ENCODE results near the gene CALU.

CALU gene

DNA sequence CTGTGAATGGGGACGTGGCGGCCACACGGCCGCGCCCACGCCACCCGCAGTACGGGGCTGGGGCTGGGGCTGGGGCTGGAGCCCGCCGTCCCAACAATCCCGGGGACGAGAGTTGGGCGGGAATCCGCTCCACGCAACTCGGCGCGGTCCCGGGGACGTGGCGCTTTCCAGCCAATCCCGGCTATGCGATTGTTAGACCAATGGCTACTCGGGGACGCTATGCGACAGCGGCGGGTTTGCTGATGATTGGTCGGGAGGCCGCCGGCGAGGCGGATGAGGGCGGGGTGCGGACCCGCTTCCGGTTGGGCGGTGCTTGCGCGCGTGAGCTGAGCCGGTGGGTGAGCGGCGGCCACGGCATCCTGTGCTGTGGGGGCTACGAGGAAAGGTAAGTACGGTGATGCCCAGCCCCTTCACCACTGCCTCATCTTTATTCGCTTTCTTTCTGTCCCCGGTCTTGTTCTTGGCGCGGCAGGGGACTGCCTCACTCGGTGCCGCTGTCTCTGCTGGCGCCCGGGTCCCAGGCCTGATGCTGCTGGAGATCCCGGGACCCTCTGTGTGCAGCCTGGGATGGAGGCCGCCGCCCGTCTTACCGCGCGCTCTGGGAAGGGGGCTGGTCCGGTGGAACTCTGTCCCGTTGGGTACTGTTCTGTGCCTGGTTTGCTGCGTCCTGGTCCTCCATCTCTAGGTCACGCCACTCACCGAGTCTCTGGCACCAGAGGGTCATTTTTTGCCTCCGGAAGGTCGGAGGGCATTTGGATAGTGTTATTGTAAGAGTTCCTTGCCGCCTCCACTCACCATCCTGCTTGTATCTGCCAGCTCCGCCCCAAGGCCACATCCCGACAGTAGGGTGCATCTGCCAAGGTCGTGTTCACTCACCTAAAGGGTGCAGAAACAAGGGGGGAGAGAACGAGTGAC, at the start of gene CALU:
Gene CALU (plus strand): TSS at position 312 of the 915 bp plus-strand sequence. CDS start 9,225 bp downstream, outside the sequence.
- peak; percentile 98 for DNase-seq (ENCODE audit: low read depth)

DNA sequence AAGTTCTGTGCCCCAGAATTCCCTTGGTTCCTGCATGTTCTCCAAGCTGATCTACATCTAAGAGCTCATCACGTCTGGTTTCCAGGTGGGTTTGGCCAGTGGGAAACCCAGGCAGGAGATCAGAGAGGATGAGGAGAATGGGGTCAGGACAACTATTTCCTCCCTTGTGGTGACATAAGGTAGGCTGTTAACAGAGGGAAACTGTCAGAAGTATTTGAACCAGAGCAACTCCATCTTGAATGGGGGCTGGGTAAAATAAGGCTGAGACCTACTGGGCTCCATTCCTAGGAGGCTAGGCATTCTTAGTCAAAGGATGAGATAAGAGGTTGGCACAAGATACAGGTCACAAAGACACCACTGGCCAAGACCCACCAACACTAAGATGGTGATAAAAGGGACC, 47.9 kb upstream of the CALU start:
- DNase-seq (ENCODE audit: low read depth) = no peak

DNA sequence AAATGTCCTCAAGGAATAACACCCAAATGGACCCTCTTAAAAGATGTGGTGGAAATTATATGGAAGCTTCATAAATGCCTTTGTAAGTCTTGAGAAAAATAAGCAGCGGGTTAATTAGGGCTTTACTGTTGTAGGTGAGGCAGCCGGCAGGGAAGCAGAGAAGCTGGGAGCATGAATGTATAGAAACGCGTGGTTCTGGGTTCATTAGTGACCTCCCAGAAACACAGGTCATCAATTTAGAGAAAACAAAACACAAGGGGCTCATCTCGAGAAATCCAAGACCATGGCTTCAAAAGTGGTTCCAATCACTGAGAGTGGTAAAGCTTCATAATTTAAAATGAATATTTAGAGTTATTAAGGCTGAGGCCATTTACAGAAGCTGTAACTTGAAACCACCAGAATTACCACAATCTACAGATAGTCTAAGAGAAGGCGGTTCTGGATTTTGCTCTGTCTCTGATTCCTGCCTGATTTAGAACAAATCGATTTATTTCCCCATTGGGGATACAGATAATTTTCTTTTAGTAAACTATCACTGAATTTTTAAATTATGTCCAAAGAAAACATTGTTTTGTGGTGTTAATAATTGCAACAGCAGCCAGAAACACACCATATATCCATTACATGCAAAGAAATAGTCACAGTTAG, 46.4 kb upstream of the CALU start:
- no peak for DNase-seq (ENCODE audit: low read depth)

DNA sequence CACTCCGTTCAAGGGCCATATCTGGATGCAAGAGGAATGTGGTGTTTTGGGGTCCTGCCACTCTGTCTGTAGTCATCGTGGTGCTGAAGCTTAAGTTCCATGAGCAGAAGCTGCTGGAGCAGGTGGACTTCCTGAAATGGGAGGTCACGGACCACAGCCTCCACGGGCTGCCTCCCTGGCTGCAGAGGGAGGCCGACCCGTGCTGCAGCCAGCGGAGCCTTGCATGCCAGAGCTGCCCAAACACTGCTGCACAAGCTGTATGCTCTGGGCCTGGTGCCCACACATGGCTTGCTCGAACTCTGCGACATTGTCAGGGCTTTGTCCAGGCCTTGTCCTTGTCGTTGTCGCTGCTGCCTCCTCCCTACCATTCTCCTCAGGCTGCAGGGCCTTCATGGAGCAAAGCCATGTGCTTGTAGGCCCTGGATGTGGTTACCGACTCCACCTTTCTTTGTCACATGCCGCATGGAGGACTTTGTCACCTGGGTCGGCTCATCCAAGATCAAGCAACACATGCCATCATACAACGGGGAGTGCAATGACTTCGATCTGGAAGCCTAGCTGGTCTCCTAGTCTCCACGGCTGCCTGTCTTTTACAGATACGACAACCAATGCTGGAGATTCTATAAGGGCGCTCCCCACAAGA, 45.7 kb upstream of the CALU start:
- no peak for DNase-seq (ENCODE audit: low read depth)

DNA sequence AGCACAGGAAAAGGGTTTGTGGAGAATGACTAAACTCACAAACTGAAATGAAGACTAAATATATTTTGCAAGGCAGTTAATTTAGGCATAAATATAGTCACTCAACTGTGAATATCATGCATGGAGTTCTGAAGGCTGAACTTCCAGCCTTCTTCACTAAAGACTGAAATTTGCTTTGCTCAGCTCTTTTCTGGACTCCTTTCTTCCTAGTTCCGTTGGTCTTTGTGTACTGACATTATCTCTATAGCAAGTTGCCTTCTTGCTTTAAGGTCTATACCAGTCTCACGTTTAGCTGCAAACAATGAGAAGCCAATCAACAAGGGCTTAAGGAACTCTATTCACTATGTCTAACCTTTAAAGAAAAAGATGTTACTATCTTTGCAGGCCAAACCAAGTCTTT, 44.4 kb upstream of the CALU start:
- DNase-seq (ENCODE audit: low read depth) = no peak

DNA sequence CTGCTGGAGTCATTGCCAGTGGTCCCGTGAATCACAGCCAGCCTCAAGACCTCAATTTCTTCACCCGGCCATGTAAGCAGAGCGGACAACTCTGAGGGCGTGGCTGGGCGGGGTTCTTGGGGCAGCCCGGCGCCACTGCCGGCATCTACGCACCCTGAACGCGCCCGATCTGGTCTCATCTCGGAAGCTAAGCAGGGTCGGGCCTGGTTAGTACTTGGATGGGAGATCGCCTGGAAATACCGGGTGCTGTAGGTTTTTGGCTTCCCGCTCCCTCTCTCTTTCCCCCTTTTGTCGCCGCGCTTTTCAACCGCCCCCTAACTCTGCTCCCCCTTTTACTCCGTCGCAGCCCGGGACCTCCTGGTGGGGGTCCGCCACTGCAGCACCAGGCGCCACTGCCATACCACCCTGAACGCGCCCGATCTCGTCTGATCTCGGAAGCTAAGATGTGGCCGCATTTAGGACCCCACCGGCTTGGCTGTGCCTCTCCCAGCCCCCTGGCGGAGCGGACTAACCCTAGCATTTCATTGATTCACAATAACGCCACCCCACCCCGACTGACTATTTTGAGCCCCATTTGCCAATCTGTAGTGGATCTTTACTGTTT, 41.8 kb upstream of the CALU start:
- DNase-seq (ENCODE audit: low read depth) = peak; percentile 66

DNA sequence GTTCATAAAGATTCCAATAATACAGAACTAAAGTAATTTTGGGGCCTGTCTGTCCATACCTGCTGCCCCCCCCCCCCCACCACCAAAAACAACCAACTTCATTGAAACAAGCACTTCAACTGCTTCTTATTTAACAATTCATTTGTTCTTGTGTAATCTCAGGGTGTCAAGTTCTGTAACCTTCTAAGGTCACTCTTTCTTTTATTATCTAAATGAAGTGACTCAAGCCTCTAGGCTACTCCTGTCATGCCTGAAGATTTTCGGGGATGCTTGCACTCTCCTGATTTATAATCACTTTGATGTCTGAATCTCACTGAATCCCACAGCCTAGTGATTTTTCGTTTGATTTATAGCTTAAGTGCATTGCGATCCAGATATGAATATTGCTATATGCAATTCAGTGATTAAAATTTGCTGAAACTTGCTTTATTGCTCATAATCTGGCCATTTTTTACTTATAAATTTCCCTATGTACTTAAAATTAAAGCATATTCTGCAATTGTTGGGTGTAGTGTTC, 39.9 kb upstream of the CALU start:
- DNase-seq (ENCODE audit: low read depth) = no peak

DNA sequence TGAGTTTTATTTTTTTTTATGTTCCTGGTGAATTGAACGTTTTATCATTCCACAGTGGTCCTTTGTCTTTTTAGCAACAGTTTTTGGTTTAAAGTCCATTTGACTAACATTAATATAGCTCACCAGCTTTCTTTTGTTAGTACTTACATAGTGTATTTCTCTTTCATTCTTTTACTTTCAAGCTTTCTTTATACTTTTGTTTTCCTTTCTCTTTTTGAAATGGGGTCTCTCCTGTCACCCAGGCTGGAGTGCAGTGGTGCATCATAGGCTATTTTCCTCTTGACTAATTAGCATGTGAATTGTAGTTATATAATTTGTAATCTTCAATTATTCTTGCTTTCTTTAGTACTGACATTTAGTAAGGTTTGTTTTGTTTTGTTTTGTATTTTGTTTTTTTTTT, 39.3 kb upstream of the CALU start:
- DNase-seq (ENCODE audit: low read depth) = no peak

DNA sequence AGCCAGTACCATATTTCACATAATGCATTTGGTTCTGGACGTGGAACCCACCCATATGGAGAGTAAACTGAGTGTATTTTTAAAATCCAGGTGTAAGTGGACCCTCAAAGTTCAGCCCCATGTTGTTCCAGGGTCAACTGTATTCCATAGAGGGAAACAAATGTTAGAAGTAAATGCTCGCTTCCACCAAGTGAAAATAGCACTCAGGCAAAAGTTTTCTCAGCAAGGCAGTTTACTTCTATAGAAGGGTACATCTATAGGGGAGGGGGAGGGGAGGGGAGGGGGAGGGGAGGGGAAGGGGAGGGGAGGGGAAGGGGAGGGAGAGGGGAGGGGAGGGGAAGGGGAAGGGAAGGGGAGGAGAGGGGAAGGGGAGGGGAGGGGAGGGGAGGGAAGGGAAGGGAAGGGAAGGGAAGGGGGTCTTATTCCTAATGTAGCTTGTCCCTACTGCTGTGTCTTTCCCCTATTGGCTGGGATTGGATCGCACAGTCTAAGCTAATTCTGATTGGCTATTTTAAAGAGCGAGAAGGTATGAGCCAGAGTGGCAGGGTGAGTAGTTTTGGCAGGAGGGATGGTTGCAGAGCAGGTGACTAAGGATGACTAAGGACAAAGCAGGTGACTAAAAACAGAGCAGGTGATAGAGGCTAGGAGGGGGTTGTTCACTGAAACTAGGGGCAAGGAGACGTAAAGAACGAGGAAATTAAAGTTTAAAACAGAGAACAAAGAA, 37.9 kb upstream of the CALU start:
- no peak for DNase-seq (ENCODE audit: low read depth)

DNA sequence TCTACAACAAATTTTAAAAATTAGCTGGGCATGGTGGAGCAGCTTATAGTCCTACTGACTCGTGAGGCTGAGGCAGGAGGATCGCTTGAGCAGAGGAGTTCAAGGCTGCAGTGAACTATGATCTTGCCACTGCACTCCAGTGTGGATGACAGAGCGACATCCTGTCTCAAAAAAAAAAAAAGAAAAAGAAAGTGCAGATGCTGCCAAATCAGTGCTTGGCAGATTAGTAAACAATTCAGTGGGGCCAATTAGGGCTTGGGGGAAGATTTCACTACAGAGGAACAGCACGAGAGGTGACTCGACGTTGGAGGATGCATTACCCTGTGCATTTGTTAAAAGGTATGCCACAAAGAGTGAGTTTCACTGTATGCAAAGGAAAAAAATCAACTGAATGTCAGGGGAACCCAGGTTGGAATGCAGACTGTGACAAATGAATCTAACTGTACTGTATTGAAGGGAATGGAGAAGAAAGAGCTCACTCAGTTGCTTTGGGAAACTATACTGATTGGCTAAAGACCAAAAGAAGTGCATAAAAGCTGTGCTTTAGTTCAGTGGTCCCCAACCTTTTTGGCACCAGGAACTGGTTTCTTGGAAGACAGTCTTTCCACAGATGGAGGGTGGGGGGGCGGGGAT, 35.4 kb upstream of the CALU start:
- DNase-seq (ENCODE audit: low read depth) = peak; percentile 62

DNA sequence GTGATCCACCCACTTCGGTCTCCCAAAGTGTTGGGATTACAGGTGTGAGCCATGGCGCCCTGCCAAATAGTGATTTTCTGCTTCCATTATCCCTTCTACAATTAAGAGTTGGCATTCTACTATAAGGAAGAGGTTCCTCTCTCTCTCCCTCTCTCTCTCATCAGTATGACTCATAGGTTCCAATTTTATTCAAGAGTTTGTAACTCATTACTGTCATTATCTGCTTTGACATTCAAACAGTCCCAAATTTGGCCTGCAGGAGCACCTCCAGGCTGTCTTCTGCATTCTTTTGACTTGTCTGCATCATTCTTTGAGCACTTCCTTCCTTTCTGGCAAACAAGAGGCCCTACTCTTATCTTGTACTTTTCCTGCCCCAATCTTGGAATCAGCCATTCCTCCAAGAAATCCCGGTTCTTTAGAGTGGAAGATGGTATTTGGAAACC, 33.2 kb upstream of the CALU start:
- peak; percentile 89 for DNase-seq (ENCODE audit: low read depth)

DNA sequence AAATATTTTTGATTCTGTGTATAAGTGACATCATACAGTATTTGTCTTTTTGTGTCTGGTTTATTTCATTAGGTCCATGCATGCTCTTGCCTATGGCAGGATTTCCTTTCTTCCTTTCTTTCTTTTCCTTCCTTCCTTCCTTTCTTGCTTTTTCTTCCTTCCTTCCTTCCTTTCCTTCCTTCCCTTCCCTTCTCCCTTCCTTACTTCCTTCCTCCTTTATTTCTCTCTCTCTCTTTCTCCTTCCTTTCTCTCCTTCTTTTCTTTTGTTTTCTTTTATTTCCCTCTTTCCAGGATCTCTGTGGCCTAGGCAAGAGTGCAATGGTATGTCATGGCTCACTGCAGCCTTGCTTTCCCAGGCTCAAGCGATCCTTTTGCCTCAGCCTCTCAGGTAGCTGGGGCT, 31.4 kb upstream of the CALU start:
- no peak for DNase-seq (ENCODE audit: low read depth)

DNA sequence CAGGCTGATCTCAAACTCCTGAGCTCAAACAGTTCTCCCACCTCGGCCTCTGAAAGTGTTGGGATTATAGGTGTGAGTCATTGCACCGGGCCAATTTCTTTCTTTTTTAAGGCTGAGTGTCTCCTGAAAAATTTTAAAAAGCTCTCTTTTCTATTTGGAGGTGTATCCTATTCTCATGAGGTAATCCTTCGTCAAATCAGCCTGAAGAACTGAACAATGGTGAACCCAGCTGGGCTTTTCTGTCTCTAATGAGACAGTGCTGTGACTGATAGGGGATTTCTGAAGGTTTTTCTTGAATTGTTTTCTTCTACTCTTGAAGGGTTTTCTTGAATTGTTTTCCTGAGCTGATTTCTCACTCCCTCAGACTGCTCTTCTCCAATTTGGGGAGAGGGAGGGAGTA, 30.9 kb upstream of the CALU start:
- DNase-seq (ENCODE audit: low read depth) = no peak

DNA sequence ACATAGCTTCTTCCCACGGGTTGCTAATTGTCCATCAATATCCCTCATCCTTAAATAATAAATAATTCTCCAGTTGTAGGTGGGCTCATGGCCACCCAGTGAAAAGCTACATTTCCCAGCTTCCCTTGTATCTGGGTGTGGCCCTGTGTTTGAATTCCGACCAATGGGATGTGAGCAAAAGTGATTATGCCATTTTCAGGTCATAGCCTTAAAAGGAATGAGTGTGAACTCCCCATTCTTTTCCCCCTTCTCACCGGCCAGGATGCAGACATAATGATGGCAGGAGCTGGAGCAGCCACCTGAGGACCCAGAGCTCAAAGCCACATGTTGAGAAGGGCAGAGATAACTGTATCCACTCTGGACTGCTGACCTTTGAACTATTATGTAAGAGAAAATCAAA, 30.3 kb upstream of the CALU start:
- no peak for DNase-seq (ENCODE audit: low read depth)

DNA sequence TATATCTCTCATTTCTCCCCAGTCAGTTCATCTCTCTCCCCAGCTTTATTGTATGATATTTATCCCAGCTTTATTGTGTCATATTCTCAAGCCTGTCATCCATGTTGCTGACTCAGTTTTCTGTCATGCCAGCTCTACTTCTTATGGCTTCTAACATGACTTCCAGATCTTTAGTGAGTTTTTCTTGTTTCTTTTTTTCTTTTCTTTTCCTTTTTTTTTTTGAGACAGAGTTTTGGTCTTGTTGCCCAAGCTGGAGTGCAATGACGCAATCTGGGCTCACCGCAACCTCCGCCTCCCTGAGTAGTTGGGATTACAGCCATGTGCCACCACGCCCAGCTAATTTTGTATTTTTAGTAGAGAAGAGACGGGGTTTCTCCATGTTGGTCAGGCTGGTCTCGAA, 28.7 kb upstream of the CALU start:
- DNase-seq (ENCODE audit: low read depth) = no peak

DNA sequence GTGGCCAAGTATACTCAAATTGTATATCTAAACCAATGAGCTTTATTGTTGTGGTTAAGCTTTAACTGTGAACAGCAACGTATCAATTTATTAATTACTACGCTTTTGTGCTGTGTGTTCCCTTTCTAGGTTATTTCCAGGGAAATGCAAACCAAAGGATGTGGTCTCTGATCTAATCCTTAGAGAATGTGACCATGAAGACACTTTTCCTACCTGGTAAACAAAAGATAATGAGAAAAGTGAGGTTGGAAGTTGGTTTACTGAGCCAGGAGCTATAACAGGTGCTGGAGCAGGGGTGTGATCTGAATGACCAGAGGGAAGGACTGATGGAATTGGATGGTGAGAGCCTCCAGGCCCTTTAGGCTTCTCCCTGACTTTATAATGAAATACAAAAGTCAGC, 25.4 kb upstream of the CALU start:
- DNase-seq (ENCODE audit: low read depth) = no peak

DNA sequence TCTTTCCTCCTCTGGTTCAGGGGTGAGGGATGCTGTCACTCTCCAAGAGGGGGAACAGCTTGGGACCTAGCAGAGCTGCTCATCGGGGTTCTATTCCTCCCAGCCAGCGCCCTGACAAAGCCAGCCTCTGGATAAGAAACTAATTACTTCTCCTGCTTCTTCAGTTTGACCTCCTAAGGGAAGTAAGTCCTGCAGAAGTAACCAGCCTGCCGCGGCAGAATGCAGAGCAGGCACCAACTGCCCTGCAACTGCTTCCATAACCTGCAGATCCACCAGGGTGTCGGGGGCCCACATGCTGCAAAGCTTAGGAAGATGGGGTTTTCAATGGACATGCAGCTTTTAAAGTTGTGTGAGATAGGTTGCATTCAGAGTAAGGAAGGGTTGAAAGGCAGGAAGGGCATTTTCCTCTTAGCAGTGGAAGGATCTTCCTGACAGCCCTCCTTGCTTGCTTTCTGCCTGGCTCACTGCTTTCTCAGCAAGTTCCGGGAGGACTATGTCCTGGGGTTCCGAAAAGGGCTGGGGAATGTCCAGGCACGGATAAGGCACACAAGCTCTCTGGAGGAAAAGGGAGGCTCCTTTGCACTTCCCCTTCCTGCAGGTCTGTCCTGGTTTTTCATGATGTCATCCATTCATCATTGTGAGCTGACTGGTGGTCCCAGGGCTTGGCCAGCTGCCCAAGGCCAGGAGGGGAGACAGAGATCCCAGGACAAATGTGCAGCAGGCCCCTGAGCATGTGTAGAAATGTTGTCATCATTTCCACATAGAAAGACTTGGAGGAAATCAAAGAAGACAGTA, 24.3 kb upstream of the CALU start:
- DNase-seq (ENCODE audit: low read depth) = no peak

DNA sequence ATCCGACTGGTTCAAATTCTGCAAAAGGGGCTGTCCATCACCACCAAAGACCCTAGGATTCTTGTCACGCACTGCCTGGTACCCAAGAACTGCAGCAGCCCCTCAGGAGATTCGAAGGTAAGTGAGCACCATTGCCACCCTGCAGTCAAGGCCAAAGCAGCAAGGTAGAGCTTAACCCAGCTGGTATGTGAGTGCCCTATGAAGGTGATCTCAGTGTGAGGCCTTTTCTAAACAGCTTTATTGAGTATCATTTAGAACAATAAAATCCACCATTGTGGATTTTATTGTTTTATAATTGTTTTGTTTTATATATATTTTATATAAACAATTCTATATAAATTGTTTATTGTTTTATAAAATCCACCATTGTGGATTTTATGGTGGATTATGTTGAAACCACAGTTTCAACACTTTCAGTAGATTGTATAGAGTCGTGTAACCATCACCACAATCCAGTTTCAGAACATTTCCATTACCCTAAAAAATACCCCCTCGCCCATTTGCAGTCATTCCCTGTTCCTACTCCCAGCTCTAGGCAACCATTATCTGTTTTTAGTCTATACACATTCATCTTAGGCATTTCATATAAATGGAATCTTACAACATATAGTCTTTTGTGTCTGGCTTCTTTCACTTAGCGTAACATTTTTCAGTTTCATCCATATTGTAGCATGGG, 20.1 kb upstream of the CALU start:
- no peak for DNase-seq (ENCODE audit: low read depth)

DNA sequence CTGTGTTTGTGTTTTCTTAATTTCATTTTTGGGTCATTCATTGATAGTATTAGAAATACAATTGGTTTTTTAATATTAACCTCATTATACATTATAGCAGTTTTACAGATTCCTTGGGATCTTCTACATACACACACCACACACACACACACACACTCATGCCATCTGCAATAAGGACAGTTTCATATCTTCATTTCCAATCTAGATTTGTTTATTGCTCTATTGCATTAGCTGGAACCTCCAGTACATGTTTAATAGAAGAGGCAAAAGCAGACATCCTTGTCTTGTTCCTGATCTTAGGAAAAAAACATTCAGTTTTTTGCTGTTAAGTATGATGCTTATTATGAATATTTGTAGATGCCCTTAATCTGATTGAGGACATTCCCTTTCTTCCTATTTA, 17.8 kb upstream of the CALU start:
- no peak for DNase-seq (ENCODE audit: low read depth)

DNA sequence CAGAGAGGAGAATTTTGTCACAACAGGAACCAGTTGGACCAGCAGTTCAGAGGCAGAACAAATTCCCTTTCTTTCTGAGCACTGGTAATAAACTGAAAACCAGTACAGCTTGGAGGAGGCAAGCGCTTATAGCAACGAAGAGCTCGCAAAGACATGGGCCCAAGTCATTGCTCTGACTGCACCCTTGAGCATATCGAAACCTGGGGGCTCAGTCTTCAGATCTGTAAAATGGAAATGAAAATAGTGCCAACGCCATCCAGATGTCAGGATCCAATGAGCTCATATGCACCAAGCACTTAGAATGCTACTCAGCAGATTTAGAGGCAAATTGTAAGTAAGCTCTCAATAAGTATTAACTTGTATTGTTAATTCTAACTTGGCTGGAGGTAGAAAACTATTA, 14.4 kb upstream of the CALU start:
- no peak for DNase-seq (ENCODE audit: low read depth)

Data from EH (cell line).